H1 (cell line): Measurements from ENCODE around the gene SLC4A1. TPM values are rescaled to one million over a fixed set of nuclear protein-coding genes. Genes with fewer than 3 reads are reported as not detected.

ENCODE experiments used
- CTCF ChIP-seq, 3 experiments: IDR thresholded peaks; 1 replicate in 2 of 3; 2 replicates in 1 of 3; pipeline versions ENCODE4 v1.5.1 to v1.6.1; 2011; ENCODE audit warnings: low read length in 3 of 3, mild to moderate bottlenecking in 3 of 3, inconsistent platforms in 2 of 3, low read depth in 1 of 3, moderate library complexity in 1 of 3; ENCODE audit not compliant: insufficient read depth in 1 of 3; ENCODE audit errors: control extremely low read depth in 1 of 3
- EGR1 ChIP-seq: IDR thresholded peaks from 2 replicates; pipeline ENCODE4 v1.6.1; 2011; ENCODE audit warnings: low read depth, low read length, borderline replicate concordance
- SIN3A ChIP-seq, 2 experiments: IDR thresholded peaks in 1 of 2; conservative IDR thresholded peaks in 1 of 2; 2 replicates each; pipeline ENCODE4 v1.6.1; 2011 to 2012; ENCODE audit warnings: low read length in 2 of 2, improper control_type of control experiment in 1 of 2, low read depth in 1 of 2, mild to moderate bottlenecking in 1 of 2
- polyA plus RNA-seq, 7 experiments: library from polyadenylated mRNA; depleted of rRNA in 3 of 7; stranded (reverse) in 5 of 7; unstranded in 2 of 7; fragments of >200 nt in 5 of 7; fragments of 200-250 nt in 2 of 7; gene quantifications; 1 replicate in 5 of 7; 2 replicates in 1 of 7; 4 replicates in 1 of 7; pipeline versions ENCODE4 v1.2.1 to v1.2.3, GENCODE V29; 2011 to 2013; ENCODE audit warnings: missing spikeins in 2 of 7, mixed read lengths in 2 of 7
- total RNA-seq: library from RNA; stranded (reverse); fragmentation: NEBNext Ultra II Directional; extraction: Animal tissue kit (Norgen Biotek cat#: 25700); gene quantifications from 2 replicates; pipeline ENCODE4 v1.2.1, GENCODE V29; 2021

SLC4A1 gene
- total and polyA plus RNA-seq, 2 of the 8 experiments (the other 6 are each of a cell fraction or from before 2014, with no cell fraction given), result 0.08 TPM; not detected in 1

GRCh38 chr17:44219108-44219615 lies 48.8 kb downstream of the SLC4A1 start (continued):
- peak; percentile 39; the same call in 1 of the 2 replicates for TF ChIP-seq EGR1
- peak; percentile 25 to 58 (median 53) for TF ChIP-seq CTCF (IDR thresholded peaks at IDR 0.05; ENCODE audit: control extremely low read depth in 1 of 3, insufficient read depth in 1 of 3, low read depth in 1 of 3, low read length in 3 of 3)
- TF ChIP-seq SIN3A (conservative IDR thresholded peaks at IDR 0.05 in 1 of 2, IDR thresholded peaks at IDR 0.05 in 1 of 2; ENCODE audit: low read depth in 1 of 2, low read length in 2 of 2), result 0 out of 4 replicates have a peak, but pooled peaks have one; percentile 34 to 40
